ENCODE measurements around the gene TMEM132A. TPM values are rescaled to one million over a fixed set of nuclear protein-coding genes. Genes with fewer than 3 reads are reported as not detected.

TMEM132A gene
- total and polyA plus RNA-seq, 4 donors: 1.6 to 8.9 (median 3.5) TPM

DNA sequence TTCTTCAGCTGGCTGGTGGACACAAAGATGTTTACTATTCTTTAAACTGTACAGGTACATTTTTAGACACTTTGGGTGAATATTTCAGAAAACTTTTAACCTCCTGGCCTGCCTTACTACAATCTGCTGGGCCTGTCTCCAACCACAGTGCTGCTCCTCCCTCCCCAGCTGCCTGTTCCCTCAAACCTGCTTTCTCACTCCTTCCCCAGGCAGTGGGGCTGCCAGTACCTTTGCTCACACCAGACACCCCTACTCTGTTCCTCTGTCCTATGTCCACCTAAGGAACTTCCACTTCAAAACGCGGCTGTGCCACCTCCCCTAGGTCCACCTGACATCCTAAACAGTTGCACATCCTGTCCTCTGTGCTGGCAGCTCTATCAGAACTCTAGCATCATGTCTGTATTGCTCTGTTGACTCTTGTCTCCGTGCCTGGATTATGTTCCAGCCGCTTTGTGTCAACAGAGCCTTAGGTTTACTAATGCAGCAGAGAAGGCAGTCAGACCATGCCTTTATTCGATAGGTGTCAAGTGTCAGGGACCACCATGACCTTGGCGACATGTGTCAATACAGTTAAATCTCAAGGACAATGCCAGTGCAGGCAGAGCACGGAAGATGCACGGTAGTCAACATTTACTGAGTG, 43.5 kb upstream of the TMEM132A start:
- intact Hi-C loops (cut with DNase I): no loop called here
- Histone ChIP-seq H3K27me3 (ENCODE audit: control insufficient read depth in 1 of 2, insufficient read depth in 2 of 2, low read length in 1 of 2) (no peaks in the 10 kb centered on the region), H3K9me3 (ENCODE audit: control insufficient read depth, low read length) (no peaks in the 10 kb centered on the region), H3K27ac (ENCODE audit: low read depth in 1 of 2, low read length in 2 of 2) (no peak overlapping the region), H3K4me1 (ENCODE audit: control insufficient read depth in 1 of 2, insufficient read depth in 2 of 2, low read length in 2 of 2) (no peaks in the 10 kb centered on the region), H3K36me3 (ENCODE audit: control insufficient read depth in 1 of 2, insufficient read depth in 2 of 2, low read length in 1 of 2) (no peaks in the 10 kb centered on the region), H3K4me3 (ENCODE audit: low read length in 2 of 2) (no peak overlapping the region)
- no peak for ATAC-seq (ENCODE audit: low FRiP score)
- WGBS, 2 donors: 77 to 79% methylated on average over 8 of the region's 8 CpGs
- no peak for DNase-seq

DNA sequence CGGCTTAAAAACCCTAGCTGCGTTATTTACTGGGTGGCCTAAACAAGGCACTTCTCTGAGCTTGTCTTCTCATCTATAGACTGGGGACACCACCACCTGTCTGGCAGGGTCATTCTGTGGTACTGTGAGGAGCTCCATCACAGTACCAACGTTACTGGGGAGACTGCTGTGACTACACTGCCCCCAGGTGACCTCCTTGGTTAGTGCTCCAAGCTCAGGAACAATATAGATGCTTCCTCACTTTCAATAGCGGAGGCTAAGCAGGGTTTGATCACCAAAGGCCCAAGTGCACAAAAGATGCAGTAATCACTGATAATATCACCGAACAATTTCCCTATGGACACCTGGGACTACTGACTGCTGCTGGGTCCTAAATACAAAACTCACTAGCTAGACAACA, 36.7 kb upstream of the TMEM132A start:
- no peak for DNase-seq
- Histone ChIP-seq H3K4me3 (ENCODE audit: low read length in 2 of 2) (no peak overlapping the region), H3K4me1 (ENCODE audit: control insufficient read depth in 1 of 2, insufficient read depth in 2 of 2, low read length in 2 of 2) (no peaks in the 10 kb centered on the region), H3K9me3 (ENCODE audit: control insufficient read depth, low read length) (no peaks in the 10 kb centered on the region), H3K27me3 (ENCODE audit: control insufficient read depth in 1 of 2, insufficient read depth in 2 of 2, low read length in 1 of 2) (no peaks in the 10 kb centered on the region), H3K36me3 (ENCODE audit: control insufficient read depth in 1 of 2, insufficient read depth in 2 of 2, low read length in 1 of 2) (no peaks in the 10 kb centered on the region), H3K27ac (ENCODE audit: low read depth in 1 of 2, low read length in 2 of 2) (no peak overlapping the region)
- intact Hi-C loops (cut with DNase I): no loop called here
- 60 to 61% methylated on average over 5 of the region's 5 CpGs for WGBS, 2 donors
- peak; percentile 44 for ATAC-seq (ENCODE audit: low FRiP score)

DNA sequence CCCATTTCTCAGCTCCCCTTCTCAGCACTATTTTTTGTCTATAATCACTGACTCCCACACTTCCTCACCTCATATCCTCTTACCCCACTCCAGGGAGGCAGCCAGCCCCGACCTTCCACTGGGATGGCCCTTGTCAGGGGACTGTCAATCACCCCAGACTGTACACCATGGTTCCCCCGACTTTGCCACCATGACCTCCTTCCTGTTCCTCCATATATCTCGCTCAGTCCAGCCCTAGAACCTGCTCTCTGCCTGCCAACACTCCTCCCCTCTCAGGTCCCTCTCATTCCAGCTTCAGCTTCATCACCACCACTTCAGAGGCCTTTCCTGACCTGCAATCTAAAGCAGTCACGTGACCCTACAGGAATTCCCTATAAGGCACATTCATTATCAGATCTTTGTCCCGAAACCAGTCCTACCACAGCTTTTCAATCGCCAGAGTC, 34.4 kb upstream of the TMEM132A start:
- no peaks in the 10 kb centered on the region for H3K36me3 ChIP-seq (ENCODE audit: control insufficient read depth in 1 of 2, insufficient read depth in 2 of 2, low read length in 1 of 2)
- no peaks in the 10 kb centered on the region for H3K27me3 ChIP-seq (ENCODE audit: control insufficient read depth in 1 of 2, insufficient read depth in 2 of 2, low read length in 1 of 2)
- ATAC-seq (ENCODE audit: low FRiP score) (no peak), DNase-seq (no peak)
- H3K27ac ChIP-seq (ENCODE audit: low read depth in 1 of 2, low read length in 2 of 2): no peak overlapping the region
- H3K4me3 ChIP-seq (ENCODE audit: low read length in 2 of 2): no peak overlapping the region
- WGBS, 2 donors: 63 to 68% methylated on average over 6 of the region's 6 CpGs
- no peaks in the 10 kb centered on the region for H3K4me1 ChIP-seq (ENCODE audit: control insufficient read depth in 1 of 2, insufficient read depth in 2 of 2, low read length in 2 of 2)
- no peaks in the 10 kb centered on the region for H3K9me3 ChIP-seq (ENCODE audit: control insufficient read depth, low read length)
- intact Hi-C loops (cut with DNase I): no loop called here

DNA sequence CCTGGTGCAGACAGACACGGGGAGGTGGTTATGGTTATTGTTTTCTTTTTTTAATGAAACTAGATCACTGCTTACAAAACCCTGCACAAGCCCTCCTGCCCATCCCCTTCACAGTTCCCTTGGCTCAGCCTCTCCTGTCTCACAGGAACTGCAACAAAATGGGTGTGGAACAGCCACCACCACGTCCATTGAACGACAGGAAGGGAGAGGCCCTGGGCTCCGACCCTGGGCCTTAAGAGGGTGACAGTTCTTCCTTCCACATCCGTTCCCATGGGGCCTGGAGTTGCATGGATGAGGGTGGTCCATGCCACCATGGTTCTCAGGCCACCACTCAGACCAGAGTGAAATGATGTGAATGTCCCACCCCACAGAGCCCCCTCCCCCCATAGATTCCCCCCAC, 33.6 kb upstream of the TMEM132A start:
- Histone ChIP-seq H3K9me3 (ENCODE audit: control insufficient read depth, low read length) (no peaks in the 10 kb centered on the region), H3K4me1 (ENCODE audit: control insufficient read depth in 1 of 2, insufficient read depth in 2 of 2, low read length in 2 of 2) (no peaks in the 10 kb centered on the region), H3K27ac (ENCODE audit: low read depth in 1 of 2, low read length in 2 of 2) (no peak overlapping the region), H3K27me3 (ENCODE audit: control insufficient read depth in 1 of 2, insufficient read depth in 2 of 2, low read length in 1 of 2) (no peaks in the 10 kb centered on the region), H3K4me3 (ENCODE audit: low read length in 2 of 2) (no peak overlapping the region), H3K36me3 (ENCODE audit: control insufficient read depth in 1 of 2, insufficient read depth in 2 of 2, low read length in 1 of 2) (no peaks in the 10 kb centered on the region)
- DNase-seq (no peak), ATAC-seq (ENCODE audit: low FRiP score) (no peak)
- intact Hi-C loops (cut with DNase I): no loop called here
- WGBS, 2 donors: 69 to 71% methylated on average over 5 of the region's 5 CpGs

DNA sequence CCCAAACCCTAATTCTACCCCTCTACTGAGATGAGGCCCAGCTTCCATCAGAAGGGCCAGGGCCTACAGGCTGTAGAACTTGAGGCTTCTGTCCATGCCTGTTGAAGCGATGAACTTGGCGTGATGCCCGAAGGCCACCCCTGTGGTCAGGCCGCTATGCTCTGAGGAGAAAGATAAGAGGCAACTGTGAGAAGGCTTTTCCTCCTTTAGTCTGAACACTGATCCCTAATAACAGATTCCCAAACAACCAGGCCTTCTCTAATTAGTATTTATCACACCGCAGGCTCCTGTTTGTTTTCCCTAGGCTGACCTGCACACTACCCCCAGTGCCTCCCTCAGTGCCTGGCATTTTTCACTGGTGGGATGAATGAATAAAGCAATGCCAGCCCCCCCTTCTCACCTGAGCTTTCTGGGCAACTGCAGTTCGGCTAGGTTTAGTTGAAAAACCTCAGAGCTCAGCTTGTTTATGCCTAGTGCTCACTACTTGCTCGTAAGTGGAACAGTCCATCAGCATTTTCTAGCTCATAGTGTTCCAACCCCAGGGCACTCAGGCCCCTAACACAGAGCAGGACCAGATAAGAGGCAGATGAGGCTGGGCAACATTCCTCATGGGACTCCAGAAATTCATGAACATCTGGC, 33.0 kb upstream of the TMEM132A start:
- no peak for DNase-seq
- no peaks in the 10 kb centered on the region for H3K9me3 ChIP-seq (ENCODE audit: control insufficient read depth, low read length)
- WGBS, 2 donors: 86 to 88% methylated on average over 7 of the region's 7 CpGs
- H3K27ac ChIP-seq (ENCODE audit: low read depth in 1 of 2, low read length in 2 of 2): no peak overlapping the region
- H3K36me3 ChIP-seq (ENCODE audit: control insufficient read depth in 1 of 2, insufficient read depth in 2 of 2, low read length in 1 of 2): peaks cover 0 to under 1% of the 10 kb centered on the region in 2 donors
- no peaks in the 10 kb centered on the region for H3K4me1 ChIP-seq (ENCODE audit: control insufficient read depth in 1 of 2, insufficient read depth in 2 of 2, low read length in 2 of 2)
- intact Hi-C loops (cut with DNase I): no loop called here
- no peak overlapping the region for H3K4me3 ChIP-seq (ENCODE audit: low read length in 2 of 2)
- H3K27me3 ChIP-seq (ENCODE audit: control insufficient read depth in 1 of 2, insufficient read depth in 2 of 2, low read length in 1 of 2): no peaks in the 10 kb centered on the region
- ATAC-seq (ENCODE audit: low FRiP score): no peak

DNA sequence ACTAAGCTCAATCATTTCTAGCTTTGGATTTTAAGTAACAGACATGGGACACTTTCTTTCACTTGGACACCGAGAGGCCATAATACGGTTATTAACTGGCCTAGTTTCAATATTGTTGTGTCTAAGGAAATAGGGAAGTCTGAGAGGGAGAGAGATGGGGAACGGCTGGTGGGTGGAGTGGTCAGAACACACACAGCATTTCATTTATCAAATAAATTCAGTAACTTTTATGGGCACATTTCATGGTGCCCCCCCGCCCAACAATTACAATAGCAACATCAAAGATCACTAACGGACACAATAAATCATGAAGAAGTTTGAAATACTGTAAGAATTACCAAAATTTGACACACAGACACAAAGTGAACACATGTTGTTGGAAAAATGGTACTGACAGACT, 28.6 kb upstream of the TMEM132A start:
- 85 to 86% methylated on average over 5 of the region's 5 CpGs for WGBS, 2 donors
- Histone ChIP-seq H3K9me3 (ENCODE audit: control insufficient read depth, low read length) (no peaks in the 10 kb centered on the region), H3K36me3 (ENCODE audit: control insufficient read depth in 1 of 2, insufficient read depth in 2 of 2, low read length in 1 of 2) (peaks cover 6 to 18% of the 10 kb centered on the region in 2 donors), H3K27me3 (ENCODE audit: control insufficient read depth in 1 of 2, insufficient read depth in 2 of 2, low read length in 1 of 2) (no peaks in the 10 kb centered on the region), H3K4me1 (ENCODE audit: control insufficient read depth in 1 of 2, insufficient read depth in 2 of 2, low read length in 2 of 2) (no peaks in the 10 kb centered on the region), H3K4me3 (ENCODE audit: low read length in 2 of 2) (no peak overlapping the region), H3K27ac (ENCODE audit: low read depth in 1 of 2, low read length in 2 of 2) (no peak overlapping the region)
- intact Hi-C loops (cut with DNase I): loop anchor here in 1 of 2 donors (5.0 kb wide), 1 partner anchor 118 kb away; no protein-coding TSS in a partner anchor
- DNase-seq (no peak), ATAC-seq (ENCODE audit: low FRiP score) (no peak)

DNA sequence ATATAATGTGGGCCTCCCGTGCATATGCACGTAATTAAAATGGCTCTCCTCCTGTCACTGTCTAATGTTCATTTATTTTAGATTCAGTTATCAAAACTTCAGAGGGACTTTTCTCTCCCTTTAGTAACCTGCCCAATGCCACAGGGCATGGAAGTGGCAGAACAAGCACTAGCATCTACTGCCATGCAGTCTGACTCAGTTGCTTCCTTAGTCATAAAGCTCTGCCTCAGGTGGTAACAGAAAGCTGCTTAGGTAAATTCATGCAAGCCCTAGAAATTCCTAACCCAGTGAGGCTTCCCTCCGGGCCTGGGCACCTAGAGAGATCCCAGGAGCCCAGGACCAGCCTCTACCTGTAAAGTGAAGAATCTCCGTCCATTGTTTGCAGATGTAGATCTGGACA, 26.8 kb upstream of the TMEM132A start:
- 89 to 96% methylated on average over 4 of the region's 4 CpGs for WGBS, 2 donors
- no peak for ATAC-seq (ENCODE audit: low FRiP score)
- H3K4me3 ChIP-seq (ENCODE audit: low read length in 2 of 2): no peak overlapping the region
- no peak for DNase-seq
- no peaks in the 10 kb centered on the region for H3K27me3 ChIP-seq (ENCODE audit: control insufficient read depth in 1 of 2, insufficient read depth in 2 of 2, low read length in 1 of 2)
- no peaks in the 10 kb centered on the region for H3K4me1 ChIP-seq (ENCODE audit: control insufficient read depth in 1 of 2, insufficient read depth in 2 of 2, low read length in 2 of 2)
- intact Hi-C loops (cut with DNase I): loop anchor here in 1 of 2 donors (5.0 kb wide), 1 partner anchor 120 kb away; no protein-coding TSS in a partner anchor
- H3K36me3 ChIP-seq (ENCODE audit: control insufficient read depth in 1 of 2, insufficient read depth in 2 of 2, low read length in 1 of 2): peaks cover 6 to 18% of the 10 kb centered on the region in 2 donors
- no peaks in the 10 kb centered on the region for H3K9me3 ChIP-seq (ENCODE audit: control insufficient read depth, low read length)
- H3K27ac ChIP-seq (ENCODE audit: low read depth in 1 of 2, low read length in 2 of 2): no peak overlapping the region

DNA sequence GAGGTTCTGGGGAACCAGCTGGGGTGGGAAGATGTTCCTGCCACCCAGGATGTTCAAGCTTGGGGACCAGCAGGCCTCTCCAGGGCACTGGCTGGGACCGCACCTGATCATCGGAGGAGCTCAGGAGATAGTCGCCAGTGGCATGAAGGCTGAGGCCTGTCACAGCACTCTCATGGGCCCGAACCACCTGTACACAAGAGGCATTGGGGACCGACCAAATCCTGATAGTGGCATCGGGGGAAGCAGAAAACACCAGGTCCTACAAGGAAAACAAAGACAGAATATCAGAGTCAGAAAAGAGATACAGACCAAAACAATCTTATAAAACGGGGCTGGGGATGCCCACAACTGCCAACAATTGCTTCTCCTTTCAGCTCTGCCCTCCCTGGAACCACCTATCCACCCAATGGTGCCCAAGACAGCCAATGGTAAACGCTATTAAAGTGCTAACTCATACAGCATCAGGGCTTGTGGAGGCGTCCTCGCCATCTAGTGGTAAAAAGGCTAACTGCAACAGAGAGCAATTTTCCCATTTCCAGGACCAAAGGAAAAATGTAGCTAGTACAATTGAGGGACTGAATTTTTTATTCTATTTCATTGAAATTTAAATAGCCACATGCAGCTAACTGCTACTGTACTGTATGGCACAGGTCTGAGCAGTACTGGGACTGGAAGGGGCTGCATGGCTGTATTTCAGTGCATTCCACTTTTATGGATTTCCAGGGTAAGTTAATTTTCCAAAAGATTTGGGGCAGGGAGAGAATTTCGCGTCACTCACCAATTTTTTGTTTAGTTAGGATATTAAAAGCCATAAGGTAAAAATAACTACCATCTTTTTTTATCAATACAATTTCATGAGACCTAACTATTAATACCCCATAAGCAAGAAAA, 25.0 kb upstream of the TMEM132A start:
- H3K9me3 ChIP-seq (ENCODE audit: control insufficient read depth, low read length): no peaks in the 10 kb centered on the region
- intact Hi-C loops (cut with DNase I): loop anchor here (1.0 to 5.0 kb wide), 2 partner anchors 68 to 122 kb away; no protein-coding TSS in a partner anchor
- no peak for DNase-seq
- no peak overlapping the region for H3K27ac ChIP-seq (ENCODE audit: low read depth in 1 of 2, low read length in 2 of 2)
- H3K27me3 ChIP-seq (ENCODE audit: control insufficient read depth in 1 of 2, insufficient read depth in 2 of 2, low read length in 1 of 2): no peaks in the 10 kb centered on the region
- H3K36me3 ChIP-seq (ENCODE audit: control insufficient read depth in 1 of 2, insufficient read depth in 2 of 2, low read length in 1 of 2): peaks cover 6 to 20% of the 10 kb centered on the region in 2 donors
- ATAC-seq (ENCODE audit: low FRiP score): peak; percentile 82
- no peak overlapping the region for H3K4me3 ChIP-seq (ENCODE audit: low read length in 2 of 2)
- WGBS, 2 donors: 58 to 61% methylated on average over 12 of the region's 12 CpGs
- no peaks in the 10 kb centered on the region for H3K4me1 ChIP-seq (ENCODE audit: control insufficient read depth in 1 of 2, insufficient read depth in 2 of 2, low read length in 2 of 2)

Measured in aorta (tissue), 5 donors.